HG03521 (cell line): ENCODE results near the gene DPP6.

Experiments
- ATAC-seq: cut with Tn5 transposase; IDR thresholded peaks from one replicate; pipeline ENCODE4 v1.9.1; 2021; ENCODE audit warnings: mild to moderate bottlenecking, moderate library complexity; ENCODE audit not compliant: unreplicated experiment

The DPP6 gene

GRCh38 chr7:154844955-154845354, 792.8 kb downstream of the DPP6 start:
- no peak for ATAC-seq

- no peak for ATAC-seq
Observed at GRCh38 chr7:154848464-154848863, 796.3 kb downstream of the DPP6 start.

- ATAC-seq: no peak
Observed at GRCh38 chr7:154852205-154852604, 800.0 kb downstream of the DPP6 start.

GRCh38 chr7:154853063-154853726, 801.0 kb downstream of the DPP6 start:
- no peak for ATAC-seq

- no peak for ATAC-seq
Observed at GRCh38 chr7:154853727-154854095, 801.5 kb downstream of the DPP6 start.

GRCh38 chr7:154854836-154855235, 802.6 kb downstream of the DPP6 start:
- no peak for ATAC-seq

GRCh38 chr7:154855366-154855765, 803.2 kb downstream of the DPP6 start:
- no peak for ATAC-seq

- ATAC-seq: no peak
Observed at GRCh38 chr7:154856733-154857132, 804.5 kb downstream of the DPP6 start.

- ATAC-seq: no peak
Observed at GRCh38 chr7:154857240-154857639, 805.0 kb downstream of the DPP6 start.

GRCh38 chr7:154857728-154858681, 805.8 kb downstream of the DPP6 start:
- no peak for ATAC-seq

GRCh38 chr7:154858836-154859537, 806.8 kb downstream of the DPP6 start:
- no peak for ATAC-seq

- no peak for ATAC-seq
Observed at GRCh38 chr7:154859747-154860620, 807.8 kb downstream of the DPP6 start.

- ATAC-seq: no peak
Observed at GRCh38 chr7:154860621-154861375, 808.6 kb downstream of the DPP6 start.

- no peak for ATAC-seq
Observed at GRCh38 chr7:154861589-154861988, 809.4 kb downstream of the DPP6 start.

- no peak for ATAC-seq
Observed at GRCh38 chr7:154862153-154862791, 810.1 kb downstream of the DPP6 start.

- no peak for ATAC-seq
Observed at GRCh38 chr7:154863766-154864522, 811.7 kb downstream of the DPP6 start.

GRCh38 chr7:154864523-154864891, 812.3 kb downstream of the DPP6 start:
- ATAC-seq: no peak

- ATAC-seq: no peak
Observed at GRCh38 chr7:154865984-154866685, 813.9 kb downstream of the DPP6 start.
